WI38 (cell line): ENCODE data around the gene CD79A.

Experiments
- H3K4me3 ChIP-seq: 2 replicates; pipeline ENCODE4 v1.5.1; 2011; ENCODE audit warnings: low read depth, mild to moderate bottlenecking, control low read depth, low read length
- TF ChIP-seq, protein P1 (sequence below): IDR thresholded peaks from 2 replicates; pipeline ENCODE4 v1.5.1; 2012; ENCODE audit warnings: low read depth, mild to moderate bottlenecking, control low read depth, low read length

CD79A gene

DNA sequence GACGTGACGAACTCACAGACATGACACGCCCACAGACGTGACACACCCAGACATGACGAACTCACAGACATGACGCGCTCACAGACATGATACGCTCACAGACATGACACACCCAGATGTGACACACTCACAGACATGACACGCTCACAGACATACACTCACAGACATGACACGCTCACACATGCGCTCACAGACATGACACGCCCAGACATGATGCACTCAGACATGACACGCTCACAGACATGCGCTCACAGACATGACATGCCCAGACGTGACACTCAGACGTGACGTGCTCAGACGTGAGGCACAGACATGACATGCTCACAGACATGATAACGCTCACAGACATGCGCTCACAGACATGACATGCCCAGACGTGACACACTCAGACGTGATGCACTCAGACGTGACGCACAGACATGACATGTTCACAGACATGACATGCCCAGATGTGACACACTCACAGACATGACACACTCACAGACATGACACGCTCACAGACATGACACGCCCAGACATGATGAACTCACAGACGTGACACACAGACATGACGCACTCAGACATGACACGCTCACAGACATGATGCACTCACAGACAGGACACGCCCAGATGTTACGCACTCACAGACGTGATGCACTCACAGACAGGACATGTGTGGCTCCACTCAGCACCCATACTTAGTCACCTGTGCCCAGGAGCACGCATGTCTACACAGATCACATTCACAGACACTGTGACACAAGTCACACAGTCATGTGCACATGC, 43.1 kb downstream of the CD79A start:
- TF ChIP-seq, protein P1, sequence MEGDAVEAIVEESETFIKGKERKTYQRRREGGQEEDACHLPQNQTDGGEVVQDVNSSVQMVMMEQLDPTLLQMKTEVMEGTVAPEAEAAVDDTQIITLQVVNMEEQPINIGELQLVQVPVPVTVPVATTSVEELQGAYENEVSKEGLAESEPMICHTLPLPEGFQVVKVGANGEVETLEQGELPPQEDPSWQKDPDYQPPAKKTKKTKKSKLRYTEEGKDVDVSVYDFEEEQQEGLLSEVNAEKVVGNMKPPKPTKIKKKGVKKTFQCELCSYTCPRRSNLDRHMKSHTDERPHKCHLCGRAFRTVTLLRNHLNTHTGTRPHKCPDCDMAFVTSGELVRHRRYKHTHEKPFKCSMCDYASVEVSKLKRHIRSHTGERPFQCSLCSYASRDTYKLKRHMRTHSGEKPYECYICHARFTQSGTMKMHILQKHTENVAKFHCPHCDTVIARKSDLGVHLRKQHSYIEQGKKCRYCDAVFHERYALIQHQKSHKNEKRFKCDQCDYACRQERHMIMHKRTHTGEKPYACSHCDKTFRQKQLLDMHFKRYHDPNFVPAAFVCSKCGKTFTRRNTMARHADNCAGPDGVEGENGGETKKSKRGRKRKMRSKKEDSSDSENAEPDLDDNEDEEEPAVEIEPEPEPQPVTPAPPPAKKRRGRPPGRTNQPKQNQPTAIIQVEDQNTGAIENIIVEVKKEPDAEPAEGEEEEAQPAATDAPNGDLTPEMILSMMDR, result no peak
- H3K4me3 ChIP-seq, result no peak overlapping the region

DNA sequence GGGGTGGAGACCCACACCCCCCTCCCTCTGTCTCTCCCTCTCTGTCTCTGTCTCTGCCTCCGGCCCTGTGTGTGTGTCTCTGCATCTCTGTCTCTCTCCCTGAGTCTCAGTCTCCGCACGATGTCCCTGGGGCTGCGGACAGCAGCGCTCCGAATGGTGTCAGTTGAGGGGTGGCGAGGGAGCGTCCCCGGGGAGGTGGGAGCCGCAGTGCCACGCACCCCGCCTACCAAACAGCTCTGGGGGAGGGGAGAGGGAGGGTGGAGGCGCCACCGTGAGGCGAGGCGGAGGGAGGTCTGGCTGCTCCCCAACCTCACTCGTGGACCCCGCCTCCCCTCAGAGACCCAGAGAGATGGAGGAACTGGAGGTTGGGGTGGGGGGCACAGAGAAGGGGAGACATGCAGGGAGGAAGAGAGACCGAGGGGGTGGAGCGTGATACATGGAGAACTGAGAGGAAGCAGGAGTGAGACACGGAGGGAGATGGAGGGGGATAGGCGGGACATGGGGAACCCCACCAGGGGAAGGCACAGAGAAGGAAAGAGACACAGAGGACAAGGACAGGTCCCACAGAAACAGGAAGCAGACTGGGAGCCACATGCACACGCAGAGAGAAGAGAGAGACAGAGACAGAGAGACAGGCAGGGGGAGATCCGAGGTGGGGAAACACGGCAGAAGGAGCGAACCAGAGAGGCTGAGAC, 44.0 kb downstream of the CD79A start:
- no peak overlapping the region for H3K4me3 ChIP-seq
- TF ChIP-seq, protein P1, result no peak

GRCh38 chr19:41921577-41922576, 44.8 kb downstream of the CD79A start:
- H3K4me3 ChIP-seq, result no peak overlapping the region
- TF ChIP-seq, protein P1, result no peak

DNA sequence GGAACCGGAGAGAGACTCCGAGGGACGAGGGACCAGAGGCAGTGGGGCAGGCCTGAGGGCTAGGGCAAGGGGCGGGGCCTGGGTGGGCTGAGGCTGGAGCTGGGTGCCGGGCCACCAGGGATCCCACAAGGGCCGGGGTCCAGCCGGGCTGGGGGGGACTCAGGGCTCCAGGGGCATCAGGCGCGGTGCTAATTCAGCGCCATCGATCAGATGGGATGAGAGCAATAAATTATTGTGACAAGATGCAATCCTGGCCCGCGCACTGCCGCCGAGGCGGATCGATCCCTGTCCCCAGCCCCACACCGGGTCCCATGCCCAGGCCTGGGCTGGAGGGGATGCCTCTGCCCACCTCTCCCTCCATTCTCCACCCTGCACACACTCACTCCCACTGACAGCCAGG, 45.5 kb downstream of the CD79A start:
- TF ChIP-seq, protein P1, result no peak
- no peak overlapping the region for H3K4me3 ChIP-seq

GRCh38 chr19:41923045-41923788, 46.1 kb downstream of the CD79A start:
- TF ChIP-seq, protein P1, result no peak
- H3K4me3 ChIP-seq, result no peak overlapping the region

DNA sequence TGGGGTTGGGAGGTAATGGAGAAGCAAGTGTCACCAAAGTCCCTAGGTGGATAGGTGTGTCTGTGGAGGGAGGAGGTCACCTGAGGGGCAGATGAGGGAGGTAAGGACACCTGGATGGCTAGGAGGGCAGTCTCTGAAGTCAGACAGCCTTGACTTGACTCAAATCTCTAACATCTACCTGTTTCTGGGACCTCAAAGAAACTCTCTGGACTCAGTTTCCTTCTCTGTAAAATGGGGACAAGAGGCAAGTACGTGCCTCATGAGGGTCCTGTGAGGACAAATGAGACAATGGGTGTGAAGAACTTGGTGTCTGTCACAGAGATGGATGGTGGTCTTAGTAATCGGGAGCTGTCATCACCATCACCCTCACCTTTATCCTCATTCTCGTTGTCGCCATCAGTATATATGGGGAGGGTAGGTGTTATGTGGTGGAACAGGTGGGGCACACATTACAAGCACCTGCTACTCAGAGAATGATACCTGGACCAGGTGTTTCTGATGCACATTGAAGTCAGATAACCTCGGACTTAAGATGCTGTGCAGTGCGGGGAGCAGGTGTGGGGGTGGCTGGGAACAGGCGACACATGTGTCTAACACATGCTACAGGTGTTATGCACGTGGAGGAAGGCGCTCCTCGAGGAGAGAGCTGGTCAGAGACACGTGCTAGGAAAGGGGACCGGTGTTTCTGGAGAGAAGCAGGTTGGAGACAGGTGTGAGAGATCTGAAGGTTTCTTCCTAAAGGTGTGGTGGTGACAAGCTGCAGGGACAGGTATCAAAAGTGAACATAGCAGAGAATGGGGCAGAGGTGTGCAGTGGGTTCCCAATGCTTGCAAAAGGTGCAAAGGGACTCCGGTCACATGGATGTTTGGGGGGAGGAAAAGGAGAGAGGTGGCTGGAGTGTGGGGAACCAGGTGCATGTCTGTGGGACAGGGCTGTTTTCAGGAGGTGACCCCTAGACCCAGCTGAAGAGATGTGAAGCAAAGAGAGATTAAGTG, 47.4 kb downstream of the CD79A start:
- TF ChIP-seq, protein P1, result no peak

More for the DNA sequence above, 47.4 kb downstream of the CD79A start:
- H3K4me3 ChIP-seq, result no peak overlapping the region
